MM.1S (cell line): ENCODE data around the gene LINGO1.

Experiments used
- EZH2 ChIP-seq: fragments of 300-600 bp; sonication (generic); optimal IDR thresholded peaks from 2 replicates; pipeline ENCODE3; 2017; ENCODE audit warnings: low read depth, mild to moderate bottlenecking, antibody characterized with exemption, low read length, mixed read lengths
- TF ChIP-seq, protein P1 (sequence below): fragments of 300-600 bp; sonication (generic); IDR thresholded peaks from 2 replicates; pipeline ENCODE4 v1.5.1; 2016; ENCODE audit warnings: antibody characterized with exemption, low read length, mixed read lengths

DNA sequence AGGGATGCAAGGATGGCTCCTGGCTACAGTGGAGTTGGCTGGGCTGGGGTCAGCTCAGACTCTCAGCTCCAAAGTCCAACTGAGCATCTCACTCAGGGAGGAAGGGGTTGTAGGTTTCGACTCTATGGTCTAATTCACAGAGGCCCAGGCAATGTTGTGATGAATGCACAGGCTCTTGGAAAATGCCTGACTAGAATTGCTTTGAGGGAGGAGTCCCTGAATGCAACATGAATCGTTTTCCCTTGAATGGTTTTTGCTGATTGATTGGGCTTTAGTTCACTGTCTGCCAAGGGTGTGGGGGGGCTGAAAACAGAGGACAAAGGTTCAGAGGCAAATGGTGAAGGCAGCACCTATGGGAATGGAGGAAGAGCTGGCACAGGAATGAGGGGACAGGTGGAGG is 48.6 kb upstream of the LINGO1 start:
- TF ChIP-seq, protein P1, sequence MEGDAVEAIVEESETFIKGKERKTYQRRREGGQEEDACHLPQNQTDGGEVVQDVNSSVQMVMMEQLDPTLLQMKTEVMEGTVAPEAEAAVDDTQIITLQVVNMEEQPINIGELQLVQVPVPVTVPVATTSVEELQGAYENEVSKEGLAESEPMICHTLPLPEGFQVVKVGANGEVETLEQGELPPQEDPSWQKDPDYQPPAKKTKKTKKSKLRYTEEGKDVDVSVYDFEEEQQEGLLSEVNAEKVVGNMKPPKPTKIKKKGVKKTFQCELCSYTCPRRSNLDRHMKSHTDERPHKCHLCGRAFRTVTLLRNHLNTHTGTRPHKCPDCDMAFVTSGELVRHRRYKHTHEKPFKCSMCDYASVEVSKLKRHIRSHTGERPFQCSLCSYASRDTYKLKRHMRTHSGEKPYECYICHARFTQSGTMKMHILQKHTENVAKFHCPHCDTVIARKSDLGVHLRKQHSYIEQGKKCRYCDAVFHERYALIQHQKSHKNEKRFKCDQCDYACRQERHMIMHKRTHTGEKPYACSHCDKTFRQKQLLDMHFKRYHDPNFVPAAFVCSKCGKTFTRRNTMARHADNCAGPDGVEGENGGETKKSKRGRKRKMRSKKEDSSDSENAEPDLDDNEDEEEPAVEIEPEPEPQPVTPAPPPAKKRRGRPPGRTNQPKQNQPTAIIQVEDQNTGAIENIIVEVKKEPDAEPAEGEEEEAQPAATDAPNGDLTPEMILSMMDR, result no peak
- no peak for TF ChIP-seq EZH2
